Measurements from ENCODE around the gene PPP1CA.
A peak's percentile ranks its signal among the peaks of the same experiment; 100 is the strongest.

Gene PPP1CA

GRCh38 chr11:67376063-67376820 is 25.4 kb downstream of the PPP1CA start:
- WGBS, 2 experiments (ENCODE audit: insufficient coverage in 2 of 2), result 66% methylated on average over 5 to 7 of the region's 7 CpGs
- H3K4me1 ChIP-seq (ENCODE audit: control insufficient read depth, insufficient read depth, low read length, poor library complexity, severe bottlenecking), result peaks cover 38% of the 10 kb centered on the region
- no peaks in the 10 kb centered on the region for H3K36me3 ChIP-seq (ENCODE audit: control insufficient read depth, insufficient read depth, low read length)
- no peak overlapping the region for H3K27ac ChIP-seq (ENCODE audit: low read depth, low read length, severe bottlenecking)
- no peak overlapping the region for H3K4me3 ChIP-seq (ENCODE audit: extremely low read depth, insufficient read depth, low read length, poor library complexity, severe bottlenecking)
- H3K9me3 ChIP-seq (ENCODE audit: control insufficient read depth, low read length), result no peaks in the 10 kb centered on the region

GRCh38 chr11:67375320-67376055 is 26.2 kb downstream of the PPP1CA start:
- Histone ChIP-seq H3K27ac (ENCODE audit: low read depth, low read length, severe bottlenecking) (no peak overlapping the region), H3K36me3 (ENCODE audit: control insufficient read depth, insufficient read depth, low read length) (no peaks in the 10 kb centered on the region), H3K9me3 (ENCODE audit: control insufficient read depth, low read length) (no peaks in the 10 kb centered on the region), H3K4me3 (ENCODE audit: extremely low read depth, insufficient read depth, low read length, poor library complexity, severe bottlenecking) (no peak overlapping the region), H3K4me1 (ENCODE audit: control insufficient read depth, insufficient read depth, low read length, poor library complexity, severe bottlenecking) (peaks cover 46% of the 10 kb centered on the region)
- WGBS, 2 experiments (ENCODE audit: insufficient coverage in 2 of 2), result 2 to 7% methylated on average over 9 to 11 of the region's 15 CpGs

GRCh38 chr11:67374571-67375281 is 26.9 kb downstream of the PPP1CA start:
- Histone ChIP-seq H3K36me3 (ENCODE audit: control insufficient read depth, insufficient read depth, low read length) (no peaks in the 10 kb centered on the region), H3K27ac (ENCODE audit: low read depth, low read length, severe bottlenecking) (peak overlapping the region; percentile 77), H3K9me3 (ENCODE audit: control insufficient read depth, low read length) (no peaks in the 10 kb centered on the region), H3K4me3 (ENCODE audit: extremely low read depth, insufficient read depth, low read length, poor library complexity, severe bottlenecking) (no peak overlapping the region), H3K4me1 (ENCODE audit: control insufficient read depth, insufficient read depth, low read length, poor library complexity, severe bottlenecking) (peaks cover 53% of the 10 kb centered on the region)
- 20% methylated on average over 1 of the region's 9 CpGs; no CpG with 5 or more reads in 1 of the 2 experiments for WGBS, 2 experiments (ENCODE audit: insufficient coverage in 2 of 2)

- H3K4me1 ChIP-seq (ENCODE audit: control insufficient read depth, insufficient read depth, low read length, poor library complexity, severe bottlenecking), result peaks cover 51% of the 10 kb centered on the region
- H3K27ac ChIP-seq (ENCODE audit: low read depth, low read length, severe bottlenecking), result peak overlapping the region; percentile 77
- 4% methylated on average over 29 to 33 of the region's 40 CpGs for WGBS, 2 experiments (ENCODE audit: insufficient coverage in 2 of 2)
- no peaks in the 10 kb centered on the region for H3K9me3 ChIP-seq (ENCODE audit: control insufficient read depth, low read length)
- H3K36me3 ChIP-seq (ENCODE audit: control insufficient read depth, insufficient read depth, low read length), result no peaks in the 10 kb centered on the region
- peak overlapping the region; percentile 79 for H3K4me3 ChIP-seq (ENCODE audit: extremely low read depth, insufficient read depth, low read length, poor library complexity, severe bottlenecking)
Measured at GRCh38 chr11:67373648-67374570, 27.7 kb downstream of the PPP1CA start.

- Histone ChIP-seq H3K36me3 (ENCODE audit: control insufficient read depth, insufficient read depth, low read length) (no peaks in the 10 kb centered on the region), H3K9me3 (ENCODE audit: control insufficient read depth, low read length) (no peaks in the 10 kb centered on the region), H3K4me1 (ENCODE audit: control insufficient read depth, insufficient read depth, low read length, poor library complexity, severe bottlenecking) (peaks cover 47% of the 10 kb centered on the region), H3K4me3 (ENCODE audit: extremely low read depth, insufficient read depth, low read length, poor library complexity, severe bottlenecking) (peak within 1 kb of the TSS; percentile 79), H3K27ac (ENCODE audit: low read depth, low read length, severe bottlenecking) (peak within 1 kb of the TSS; percentile 77)
- WGBS, 2 experiments (ENCODE audit: insufficient coverage in 2 of 2), result 0% methylated on average over 40 to 52 of the region's 76 CpGs
Measured at GRCh38 chr11:67372993-67373647, 28.5 kb downstream of the PPP1CA start, which contains the start of gene CLCF1. TSS of gene CLCF1 (minus strand) at chr11:67373598. CDS start at chr11:67373539, 59 bp downstream.

GRCh38 chr11:67372321-67372992 is 29.2 kb downstream of the PPP1CA start:
- Histone ChIP-seq H3K9me3 (ENCODE audit: control insufficient read depth, low read length) (no peaks in the 10 kb centered on the region), H3K27ac (ENCODE audit: low read depth, low read length, severe bottlenecking) (peak overlapping the region; percentile 77), H3K4me3 (ENCODE audit: extremely low read depth, insufficient read depth, low read length, poor library complexity, severe bottlenecking) (peak overlapping the region; percentile 79), H3K4me1 (ENCODE audit: control insufficient read depth, insufficient read depth, low read length, poor library complexity, severe bottlenecking) (peaks cover 47% of the 10 kb centered on the region), H3K36me3 (ENCODE audit: control insufficient read depth, insufficient read depth, low read length) (no peaks in the 10 kb centered on the region)
- 0% methylated on average over 27 to 58 of the region's 78 CpGs for WGBS, 2 experiments (ENCODE audit: insufficient coverage in 2 of 2)

GRCh38 chr11:67371911-67372320 is 29.7 kb downstream of the PPP1CA start:
- H3K27ac ChIP-seq (ENCODE audit: low read depth, low read length, severe bottlenecking), result no peak overlapping the region
- WGBS, 2 experiments (ENCODE audit: insufficient coverage in 2 of 2), result 15 to 50% methylated on average over 3 to 5 of the region's 16 CpGs

GRCh38 chr11:67371189-67371910 is 30.3 kb downstream of the PPP1CA start:
- Histone ChIP-seq H3K36me3 (ENCODE audit: control insufficient read depth, insufficient read depth, low read length) (no peaks in the 10 kb centered on the region), H3K4me3 (ENCODE audit: extremely low read depth, insufficient read depth, low read length, poor library complexity, severe bottlenecking) (peak overlapping the region; percentile 79), H3K27ac (ENCODE audit: low read depth, low read length, severe bottlenecking) (no peak overlapping the region), H3K4me1 (ENCODE audit: control insufficient read depth, insufficient read depth, low read length, poor library complexity, severe bottlenecking) (peaks cover 47% of the 10 kb centered on the region), H3K9me3 (ENCODE audit: control insufficient read depth, low read length) (no peaks in the 10 kb centered on the region)
- WGBS, 2 experiments (ENCODE audit: insufficient coverage in 2 of 2), result 56 to 77% methylated on average over 6 to 8 of the region's 8 CpGs

More at GRCh38 chr11:67371911-67372320, 29.7 kb downstream of the PPP1CA start:
- Histone ChIP-seq H3K4me1 (ENCODE audit: control insufficient read depth, insufficient read depth, low read length, poor library complexity, severe bottlenecking) (peaks cover 47% of the 10 kb centered on the region), H3K9me3 (ENCODE audit: control insufficient read depth, low read length) (no peaks in the 10 kb centered on the region), H3K4me3 (ENCODE audit: extremely low read depth, insufficient read depth, low read length, poor library complexity, severe bottlenecking) (peak overlapping the region; percentile 79), H3K36me3 (ENCODE audit: control insufficient read depth, insufficient read depth, low read length) (no peaks in the 10 kb centered on the region)
